HFFc6 (cell line): Measurements from ENCODE around the gene CCDC187. TPM values are rescaled to one million over a fixed set of nuclear protein-coding genes. Genes with fewer than 3 reads are reported as not detected.

ENCODE experiments used
- DNase-seq: peaks from one replicate; pipeline ENCODE4 v3.0.0-alpha.2; 2018
- H3K27ac Mint-ChIP-seq: 2 replicates; pipeline ENCODE4 v1.8.0; 2020; ENCODE audit warnings: mild to moderate bottlenecking, mixed read lengths
- H3K27me3 Mint-ChIP-seq: 2 replicates; pipeline ENCODE4 v1.8.0; 2021; ENCODE audit warnings: mild to moderate bottlenecking, moderate library complexity, mixed read lengths; ENCODE audit not compliant: insufficient read depth
- H3K36me3 Mint-ChIP-seq: 2 replicates; pipeline ENCODE4 v1.8.0; 2021; ENCODE audit warnings: low read depth, mixed read lengths
- H3K4me1 Mint-ChIP-seq: 2 replicates; pipeline ENCODE4 v1.8.0; 2020; ENCODE audit warnings: low read depth, mixed read lengths
- H3K4me3 Mint-ChIP-seq: 2 replicates; pipeline ENCODE4 v1.8.0; 2020; ENCODE audit warnings: mild to moderate bottlenecking, moderate library complexity, mixed read lengths
- H3K9me3 Mint-ChIP-seq: 2 replicates; pipeline ENCODE4 v1.8.0; 2020; ENCODE audit warnings: mild to moderate bottlenecking, mixed read lengths
- total RNA-seq, 6 experiments: library from RNA; stranded (reverse); fragmentation: NEBNext Ultra II Directional; extraction: Animal tissue kit (Norgen Biotek cat#: 25700); gene quantifications; 2 replicates in 1 of 6; 3 replicates in 5 of 6; pipeline ENCODE4 v1.2.3, GENCODE V29; 2021
- TF ChIP-seq, protein P1 (sequence below): fragments of 200-600 bp; sonication (generic); IDR thresholded peaks from 2 replicates; pipeline ENCODE4 v1.5.0; 2021; ENCODE audit warnings: antibody characterized with exemption, mild to moderate bottlenecking

Gene CCDC187
- total RNA-seq, 6 experiments from 2014 or later, result not detected

- H3K4me1 Mint-ChIP-seq, result no peaks in the 10 kb centered on the region
- peaks cover 5% of the 10 kb centered on the region for H3K36me3 Mint-ChIP-seq
- TF ChIP-seq, protein P1, sequence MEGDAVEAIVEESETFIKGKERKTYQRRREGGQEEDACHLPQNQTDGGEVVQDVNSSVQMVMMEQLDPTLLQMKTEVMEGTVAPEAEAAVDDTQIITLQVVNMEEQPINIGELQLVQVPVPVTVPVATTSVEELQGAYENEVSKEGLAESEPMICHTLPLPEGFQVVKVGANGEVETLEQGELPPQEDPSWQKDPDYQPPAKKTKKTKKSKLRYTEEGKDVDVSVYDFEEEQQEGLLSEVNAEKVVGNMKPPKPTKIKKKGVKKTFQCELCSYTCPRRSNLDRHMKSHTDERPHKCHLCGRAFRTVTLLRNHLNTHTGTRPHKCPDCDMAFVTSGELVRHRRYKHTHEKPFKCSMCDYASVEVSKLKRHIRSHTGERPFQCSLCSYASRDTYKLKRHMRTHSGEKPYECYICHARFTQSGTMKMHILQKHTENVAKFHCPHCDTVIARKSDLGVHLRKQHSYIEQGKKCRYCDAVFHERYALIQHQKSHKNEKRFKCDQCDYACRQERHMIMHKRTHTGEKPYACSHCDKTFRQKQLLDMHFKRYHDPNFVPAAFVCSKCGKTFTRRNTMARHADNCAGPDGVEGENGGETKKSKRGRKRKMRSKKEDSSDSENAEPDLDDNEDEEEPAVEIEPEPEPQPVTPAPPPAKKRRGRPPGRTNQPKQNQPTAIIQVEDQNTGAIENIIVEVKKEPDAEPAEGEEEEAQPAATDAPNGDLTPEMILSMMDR, result no peak
- no peak overlapping the region for H3K4me3 Mint-ChIP-seq
- H3K27ac Mint-ChIP-seq, result no peak overlapping the region
- peaks cover 12% of the 10 kb centered on the region for H3K9me3 Mint-ChIP-seq
- DNase-seq, result no peak
- H3K27me3 Mint-ChIP-seq, result peaks cover 9% of the 10 kb centered on the region; the same call in 1 of the 2 replicates
Observed at GRCh38 chr9:136310273-136311030, 6.6 kb upstream of the CCDC187 start.

- TF ChIP-seq, protein P1, result no peak
- no peak for DNase-seq
- peaks cover 5% of the 10 kb centered on the region for H3K9me3 Mint-ChIP-seq
- no peak overlapping the region for H3K27ac Mint-ChIP-seq
- H3K27me3 Mint-ChIP-seq, result peaks cover 8% of the 10 kb centered on the region; the same call in 1 of the 2 replicates
- no peaks in the 10 kb centered on the region for H3K4me1 Mint-ChIP-seq
- no peak overlapping the region for H3K4me3 Mint-ChIP-seq
- no peaks in the 10 kb centered on the region for H3K36me3 Mint-ChIP-seq
Observed at GRCh38 chr9:136309806-136310220, 5.9 kb upstream of the CCDC187 start.

GRCh38 chr9:136309101-136309801 lies 5.4 kb upstream of the CCDC187 start:
- Mint-ChIP-seq H3K9me3 (no peaks in the 10 kb centered on the region), H3K27ac (no peak overlapping the region), H3K4me1 (no peaks in the 10 kb centered on the region), H3K36me3 (no peaks in the 10 kb centered on the region), H3K4me3 (no peak overlapping the region), H3K27me3 (peaks cover 8% of the 10 kb centered on the region; the same call in 1 of the 2 replicates)
- DNase-seq, result no peak
- TF ChIP-seq, protein P1, result no peak

- no peaks in the 10 kb centered on the region for H3K9me3 Mint-ChIP-seq
- DNase-seq, result no peak
- H3K4me1 Mint-ChIP-seq, result no peaks in the 10 kb centered on the region
Observed at GRCh38 chr9:136308702-136309053, 4.8 kb upstream of the CCDC187 start.

GRCh38 chr9:136308006-136308701 lies 4.3 kb upstream of the CCDC187 start:
- TF ChIP-seq, protein P1, result no peak
- no peak overlapping the region for H3K27ac Mint-ChIP-seq
- no peaks in the 10 kb centered on the region for H3K9me3 Mint-ChIP-seq
- no peaks in the 10 kb centered on the region for H3K36me3 Mint-ChIP-seq
- H3K27me3 Mint-ChIP-seq, result peaks cover 10% of the 10 kb centered on the region; the same call in 1 of the 2 replicates
- no peaks in the 10 kb centered on the region for H3K4me1 Mint-ChIP-seq
- H3K4me3 Mint-ChIP-seq, result no peak overlapping the region
- no peak for DNase-seq

More at GRCh38 chr9:136308702-136309053, 4.8 kb upstream of the CCDC187 start:
- Mint-ChIP-seq H3K4me3 (no peak overlapping the region), H3K27me3 (peaks cover 10% of the 10 kb centered on the region; the same call in 1 of the 2 replicates), H3K27ac (no peak overlapping the region), H3K36me3 (no peaks in the 10 kb centered on the region)
- TF ChIP-seq, protein P1, result no peak
